ENCODE results near the gene KCNMB2.

KCNMB2 gene

GRCh38 chr3:178645503-178645902, 109.3 kb downstream of the KCNMB2 start:
- no peak overlapping the region for H3K4me3 ChIP-seq (ENCODE audit: low read depth, low read length)
- no peak for TF ChIP-seq CTCF (IDR thresholded peaks at IDR 0.05; ENCODE audit: borderline replicate concordance, insufficient read depth, low read depth, low read length)

- TF ChIP-seq CTCF (IDR thresholded peaks at IDR 0.05; ENCODE audit: borderline replicate concordance, insufficient read depth, low read depth, low read length), result no peak
- no peak overlapping the region for H3K4me3 ChIP-seq (ENCODE audit: low read depth, low read length)
These were observed 110.1 kb downstream of the KCNMB2 start for GRCh38 chr3:178646186-178646862.

- no peak for TF ChIP-seq CTCF (IDR thresholded peaks at IDR 0.05; ENCODE audit: borderline replicate concordance, insufficient read depth, low read depth, low read length)
- no peak overlapping the region for H3K4me3 ChIP-seq (ENCODE audit: low read depth, low read length)
These were observed 119.3 kb downstream of the KCNMB2 start for GRCh38 chr3:178655488-178655887.

- no peak for TF ChIP-seq CTCF (IDR thresholded peaks at IDR 0.05; ENCODE audit: borderline replicate concordance, insufficient read depth, low read depth, low read length)
These were observed 122.6 kb downstream of the KCNMB2 start for GRCh38 chr3:178658694-178659325.

GRCh38 chr3:178663201-178663934, 127.1 kb downstream of the KCNMB2 start:
- no peak overlapping the region for H3K4me3 ChIP-seq (ENCODE audit: low read depth, low read length)
- TF ChIP-seq CTCF (IDR thresholded peaks at IDR 0.05; ENCODE audit: borderline replicate concordance, insufficient read depth, low read depth, low read length), result no peak

More at GRCh38 chr3:178658694-178659325, 122.6 kb downstream of the KCNMB2 start:
- H3K4me3 ChIP-seq (ENCODE audit: low read depth, low read length), result no peak overlapping the region

- TF ChIP-seq CTCF (IDR thresholded peaks at IDR 0.05; ENCODE audit: borderline replicate concordance, insufficient read depth, low read depth, low read length), result no peak
- H3K4me3 ChIP-seq (ENCODE audit: low read depth, low read length), result no peak overlapping the region
These were observed 129.5 kb downstream of the KCNMB2 start for GRCh38 chr3:178665747-178666146.
